K562 (cell line): ENCODE results near the gene HAAO.

Source experiments
- ATF1 ChIP-seq, 2 experiments: fragments of 450-650 bp in 1 of 2; IDR thresholded peaks; 2 replicates each; pipeline ENCODE4 v1.6.1; 2016; ENCODE audit warnings: missing compliant biosample characterization in 1 of 2, missing genetic modification characterization in 1 of 2
- BDP1 ChIP-seq: IDR thresholded peaks from 3 replicates; pipeline ENCODE4 v1.6.1; 2011; ENCODE audit not compliant: insufficient read length, insufficient read depth
- EP300 ChIP-seq: IDR thresholded peaks from 2 replicates; pipeline ENCODE4 v1.6.1; 2012; ENCODE audit warnings: low read length, improper control_type of control experiment
- POLR2A ChIP-seq: fragments of 450-650 bp; conservative IDR thresholded peaks from 2 replicates; pipeline ENCODE4 v1.6.1; 2016
- TF ChIP-seq, protein P1 (sequence below): fragments of 250-450 bp; sonication (Bioruptor Pico); IDR thresholded peaks from 2 replicates; pipeline ENCODE4 v1.8.0; 2021; ENCODE audit warnings: moderate library complexity, mild to moderate bottlenecking, inconsistent platforms

- TF ChIP-seq ATF1 (CRISPR knock-in tag; IDR thresholded peaks at IDR 0.05) (no peak), ATF1 (tag; IDR thresholded peaks at IDR 0.05) (no peak), EP300 (no peak), POLR2A (no peak), BDP1 (no peak)
- TF ChIP-seq, protein P1, sequence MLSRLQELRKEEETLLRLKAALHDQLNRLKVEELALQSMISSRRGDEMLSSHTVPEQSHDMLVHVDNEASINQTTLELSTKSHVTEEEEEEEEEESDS (CRISPR knock-in tag) = no peak
Measured at GRCh38 chr2:42792583-42793333, at the start of gene HAAO.
